HEK293 (cell line): ENCODE data around the gene RAI14.
A peak's percentile ranks its signal among the peaks of the same experiment; 100 is the strongest.

ENCODE experiments used
- CTCF ChIA-PET: fragments of 350-600 bp; formaldehyde crosslinking; extraction: SDS; loops from one replicate; lab custom pipeline; 2021; ENCODE audit warnings: antibody characterized with exemption; lab: Yijun Ruan, JAX
- POLR2A ChIA-PET: fragments of 300-600 bp; formaldehyde crosslinking; extraction: SDS; loops from one replicate; lab custom pipeline; 2020; ENCODE audit warnings: antibody characterized with exemption, inconsistent platforms; lab: Yijun Ruan, JAX
- H3K27ac ChIP-seq: fragments of 200-500 bp; sonication (Bioruptor generic); 2 replicates; pipeline ENCODE4 v1.5.1; 2014; ENCODE audit warnings: low read depth, low read length, control low read depth, inconsistent platforms; ENCODE audit errors: extremely low read depth
- H3K36me3 ChIP-seq, 2 experiments: fragments of 200-500 bp in 1 of 2; sonication (Bioruptor generic) in 1 of 2; 1 replicate in 1 of 2; 2 replicates in 1 of 2; pipeline ENCODE4 v1.5.1; 2014 to 2017; ENCODE audit warnings: inconsistent platforms in 2 of 2, low read length in 2 of 2; ENCODE audit not compliant: control insufficient read depth in 2 of 2, insufficient read depth in 1 of 2
- H3K4me1 ChIP-seq: fragments of 200-500 bp; sonication (Bioruptor generic); 2 replicates; pipeline ENCODE4 v1.5.1; 2014; ENCODE audit warnings: mild to moderate bottlenecking, low read length, inconsistent platforms; ENCODE audit not compliant: control insufficient read depth, insufficient read depth
- H3K4me3 ChIP-seq: 2 replicates; pipeline ENCODE4 v1.5.1; 2011; ENCODE audit warnings: low read depth, mild to moderate bottlenecking, control low read depth, low read length, moderate library complexity
- H3K9me3 ChIP-seq: fragments of 200-500 bp; sonication (Bioruptor generic); 2 replicates; pipeline ENCODE4 v1.5.1; 2014; ENCODE audit warnings: low read depth, low read length, inconsistent platforms; ENCODE audit not compliant: control insufficient read depth, insufficient read depth
- KLF17 ChIP-seq: fragments of 450-650 bp; formaldehyde crosslinking; IDR thresholded peaks from 2 replicates; pipeline ENCODE4 v1.5.1; 2016; ENCODE audit warnings: missing biosample characterization, missing genetic modification characterization
- KLF9 ChIP-seq: fragments of 450-650 bp; formaldehyde crosslinking; IDR thresholded peaks from 2 replicates; pipeline ENCODE4 v1.5.1; 2016; ENCODE audit warnings: missing biosample characterization, missing genetic modification characterization, low read depth
- PRDM1 ChIP-seq: fragments of 450-650 bp; formaldehyde crosslinking; IDR thresholded peaks from 2 replicates; pipeline ENCODE4; 2016; ENCODE audit warnings: missing biosample characterization, missing genetic modification characterization
- ZFP37 ChIP-seq: fragments of 450-650 bp; formaldehyde crosslinking; IDR thresholded peaks from 2 replicates; pipeline ENCODE4 v1.5.1; 2016; ENCODE audit warnings: missing biosample characterization, missing genetic modification characterization
- ZIC2 ChIP-seq: fragments of 450-650 bp; formaldehyde crosslinking; IDR thresholded peaks from 2 replicates; pipeline ENCODE4 v1.5.1; 2016; ENCODE audit warnings: missing biosample characterization, missing genetic modification characterization
- ZNF37A ChIP-seq: fragments of 450-650 bp; IDR thresholded peaks from 2 replicates; pipeline ENCODE4 v1.5.1; 2018; ENCODE audit warnings: missing biosample characterization, missing genetic modification characterization
- ZNF449 ChIP-seq: fragments of 450-650 bp; formaldehyde crosslinking; IDR thresholded peaks from 2 replicates; pipeline ENCODE4 v1.5.1; 2017; ENCODE audit warnings: missing biosample characterization, mild to moderate bottlenecking, missing genetic modification characterization, moderate library complexity
- ZNF488 ChIP-seq: fragments of 450-650 bp; formaldehyde crosslinking; IDR thresholded peaks from 2 replicates; pipeline ENCODE4 v1.5.1; 2016; ENCODE audit warnings: missing biosample characterization, missing genetic modification characterization
- ZNF518A ChIP-seq: fragments of 450-650 bp; formaldehyde crosslinking; conservative IDR thresholded peaks from 2 replicates; pipeline ENCODE4 v1.5.1; 2016; ENCODE audit warnings: low read depth, missing biosample characterization, missing genetic modification characterization
- ZNF664 ChIP-seq: fragments of 450-650 bp; formaldehyde crosslinking; IDR thresholded peaks from 2 replicates; pipeline ENCODE4 v1.5.1; 2016; ENCODE audit warnings: missing biosample characterization, missing genetic modification characterization

The RAI14 gene

GRCh38 chr5:34667705-34668104, 11.6 kb downstream of the RAI14 start:
- Histone ChIP-seq H3K27ac (no peak overlapping the region), H3K4me3 (no peak overlapping the region), H3K9me3 (no peaks in the 10 kb centered on the region; the same call in 1 of the 2 replicates), H3K4me1 (peaks cover 11% of the 10 kb centered on the region), H3K36me3 (peaks cover 0 to 5% of the 10 kb centered on the region in 2 experiments; a peak in 2 of 3 replicates)
- CTCF ChIA-PET = interaction anchor here (0.7 kb wide), 1 partner anchor 233 kb away, joined by 4 read pairs; no protein-coding TSS in a partner anchor
- POLR2A ChIA-PET = no interaction called here
- TF ChIP-seq ZIC2 (tag by site-specific recombination) = no peak

GRCh38 chr5:34669931-34670516, 13.9 kb downstream of the RAI14 start:
- H3K4me1 ChIP-seq = peaks cover 13% of the 10 kb centered on the region
- no peak for TF ChIP-seq KLF17 (tag by site-specific recombination)
- peak; percentile 49; the same call in 1 of the 2 replicates for TF ChIP-seq ZNF449 (tag by site-specific recombination)
- TF ChIP-seq ZNF664 = peak; percentile 64; the same call in 1 of the 2 replicates
- no peak overlapping the region for H3K27ac ChIP-seq
- POLR2A ChIA-PET = no interaction called here
- H3K4me3 ChIP-seq = no peak overlapping the region
- CTCF ChIA-PET = interaction anchor here (0.9 to 1.5 kb wide), 3 partner anchors 17 to 228 kb away, joined by 3 to 5 read pairs (median 3); no protein-coding TSS in a partner anchor
- H3K9me3 ChIP-seq = no peaks in the 10 kb centered on the region
- no peaks in the 10 kb centered on the region; a peak in 2 of 3 replicates for H3K36me3 ChIP-seq

- ChIA-PET CTCF (interaction anchor here (1.3 kb wide), 1 partner anchor 10 kb away, joined by 4 read pairs; no protein-coding TSS in a partner anchor), POLR2A (no interaction called here)
- no peak overlapping the region for H3K4me3 ChIP-seq
- no peaks in the 10 kb centered on the region; a peak in 2 of 3 replicates for H3K36me3 ChIP-seq
- no peak for TF ChIP-seq ZFP37 (tag by site-specific recombination)
- no peak for TF ChIP-seq KLF9 (tag by site-specific recombination)
- 0 out of 2 replicates have a peak, but pooled peaks have one; percentile 24 for TF ChIP-seq PRDM1
- TF ChIP-seq ZNF518A = no peak
- TF ChIP-seq ZNF37A (tag by site-specific recombination) = no peak
- no peak for TF ChIP-seq ZNF488 (tag by site-specific recombination)
- H3K27ac ChIP-seq = no peak overlapping the region
- H3K9me3 ChIP-seq = no peaks in the 10 kb centered on the region
- H3K4me1 ChIP-seq = peaks cover 13% of the 10 kb centered on the region
Observed at GRCh38 chr5:34672196-34672595, 16.1 kb downstream of the RAI14 start.
